HUES64 (cell line): ENCODE measurements around the gene LMCD1. TPM values are rescaled to one million over a fixed set of nuclear protein-coding genes. Genes with fewer than 3 reads are reported as not detected.

Source experiments
- H3K27ac ChIP-seq: 2 replicates; pipeline ENCODE4 v1.7.0; 2013; ENCODE audit warnings: low read depth, low read length, inconsistent platforms
- H3K27me3 ChIP-seq: 2 replicates; pipeline ENCODE4 v1.6.1; 2013; ENCODE audit warnings: mild to moderate bottlenecking, low read length; ENCODE audit not compliant: insufficient read depth
- H3K36me3 ChIP-seq: 2 replicates; pipeline ENCODE4 v1.6.1; 2013; ENCODE audit warnings: mild to moderate bottlenecking, low read length; ENCODE audit not compliant: insufficient read depth
- H3K4me1 ChIP-seq: 2 replicates; pipeline ENCODE4 v1.6.1; 2013; ENCODE audit warnings: mild to moderate bottlenecking, low read length, moderate library complexity; ENCODE audit not compliant: insufficient read depth
- H3K4me3 ChIP-seq: 2 replicates; pipeline ENCODE4 v1.5.1; 2013; ENCODE audit warnings: mild to moderate bottlenecking, low read length, moderate library complexity
- H3K9ac ChIP-seq: 2 replicates; pipeline ENCODE4 v1.6.1; 2013; ENCODE audit warnings: mild to moderate bottlenecking, low read depth, low read length
- H3K9me3 ChIP-seq: 2 replicates; pipeline ENCODE4 v1.6.1; 2013; ENCODE audit warnings: low read depth, low read length; ENCODE audit not compliant: insufficient read depth
- WGBS: fragments of 150-250, 120-280 bp; methylation state at CpG from one replicate; pipeline ENCODE4 v1.1.7; 2013; ENCODE audit warnings: missing lambda C conversion rate; 5-methylcytosine and 5-hydroxymethylcytosine counted together
- polyA plus RNA-seq, 2 experiments: library from polyadenylated mRNA; stranded (reverse); fragments of 50-300 nt; gene quantifications; one replicate each; pipeline ENCODE4 v1.2.3, GENCODE V29; 2013

LMCD1 gene
- 20.9 TPM for polyA plus RNA-seq (2013, experiment 1 of 2)
- 19.7 TPM for polyA plus RNA-seq (2013, experiment 2 of 2)

GRCh38 chr3:8501371-8502131 is at the start of gene LMCD1:
TSS of gene LMCD1 (plus strand) at chr3:8501823. CDS start at chr3:8501939, 116 bp downstream.
- H3K9me3 ChIP-seq: no peaks in the 10 kb centered on the region
- H3K27me3 ChIP-seq: no peaks in the 10 kb centered on the region
- H3K4me3 ChIP-seq: peak within 1 kb of the TSS; percentile 54
- peak within 1 kb of the TSS; percentile 77 for H3K9ac ChIP-seq
- peaks cover 71% of the 10 kb centered on the region for H3K4me1 ChIP-seq
- 0 out of 2 replicates have a peak, but pooled peaks cover 4% of the 10 kb centered on the region for H3K36me3 ChIP-seq
- under 1% methylated on average over 47 of the region's 49 CpGs for WGBS
- H3K27ac ChIP-seq: peak within 1 kb of the TSS; percentile 99

GRCh38 chr3:8452112-8452511 is 49.5 kb upstream of the LMCD1 start:
- Histone ChIP-seq H3K9ac (no peak overlapping the region), H3K9me3 (no peaks in the 10 kb centered on the region), H3K36me3 (no peaks in the 10 kb centered on the region), H3K4me1 (peaks cover 19% of the 10 kb centered on the region), H3K4me3 (no peak overlapping the region), H3K27ac (no peak overlapping the region), H3K27me3 (no peaks in the 10 kb centered on the region)
- WGBS: 95% methylated on average over 4 of the region's 4 CpGs

GRCh38 chr3:8453153-8453552 is 48.5 kb upstream of the LMCD1 start:
- H3K27ac ChIP-seq: no peak overlapping the region
- no peaks in the 10 kb centered on the region for H3K27me3 ChIP-seq
- H3K9ac ChIP-seq: no peak overlapping the region
- WGBS: 91% methylated on average over 5 of the region's 5 CpGs
- H3K4me3 ChIP-seq: no peak overlapping the region
- no peaks in the 10 kb centered on the region for H3K36me3 ChIP-seq
- no peaks in the 10 kb centered on the region for H3K9me3 ChIP-seq
- H3K4me1 ChIP-seq: peaks cover 19% of the 10 kb centered on the region

- H3K36me3 ChIP-seq: no peaks in the 10 kb centered on the region
- no peak overlapping the region for H3K9ac ChIP-seq
- 61% methylated on average over 2 of the region's 5 CpGs for WGBS
- H3K9me3 ChIP-seq: no peaks in the 10 kb centered on the region
- no peak overlapping the region for H3K4me3 ChIP-seq
- no peaks in the 10 kb centered on the region for H3K27me3 ChIP-seq
- peaks cover 19% of the 10 kb centered on the region for H3K4me1 ChIP-seq
- H3K27ac ChIP-seq: peak overlapping the region; percentile 49; the same call in 1 of the 2 replicates
Measured at GRCh38 chr3:8455526-8456411, 45.9 kb upstream of the LMCD1 start.

- peak overlapping the region; percentile 56; the same call in 1 of the 2 replicates for H3K27ac ChIP-seq
- H3K36me3 ChIP-seq: no peaks in the 10 kb centered on the region
- no peak overlapping the region for H3K9ac ChIP-seq
- no peaks in the 10 kb centered on the region for H3K27me3 ChIP-seq
- H3K4me1 ChIP-seq: peaks cover 19% of the 10 kb centered on the region
- no peak overlapping the region for H3K4me3 ChIP-seq
- WGBS: 39% methylated on average over 3 of the region's 3 CpGs
- no peaks in the 10 kb centered on the region for H3K9me3 ChIP-seq
Measured at GRCh38 chr3:8456412-8456811, 45.2 kb upstream of the LMCD1 start.

- no peaks in the 10 kb centered on the region for H3K27me3 ChIP-seq
- peak overlapping the region; percentile 56; the same call in 1 of the 2 replicates for H3K27ac ChIP-seq
- no peak overlapping the region for H3K4me3 ChIP-seq
- H3K9me3 ChIP-seq: no peaks in the 10 kb centered on the region
- no peaks in the 10 kb centered on the region for H3K36me3 ChIP-seq
- WGBS: 91% methylated on average over 1 of the region's 1 CpG
- H3K4me1 ChIP-seq: peaks cover 19% of the 10 kb centered on the region
- no peak overlapping the region for H3K9ac ChIP-seq
Measured at GRCh38 chr3:8457039-8457438, 44.6 kb upstream of the LMCD1 start.

GRCh38 chr3:8458238-8458661 is 43.4 kb upstream of the LMCD1 start:
- Histone ChIP-seq H3K4me3 (no peak overlapping the region), H3K9ac (no peak overlapping the region), H3K9me3 (no peaks in the 10 kb centered on the region), H3K27me3 (no peaks in the 10 kb centered on the region), H3K4me1 (peaks cover 19% of the 10 kb centered on the region), H3K36me3 (no peaks in the 10 kb centered on the region), H3K27ac (no peak overlapping the region)
- WGBS: 94% methylated on average over 1 of the region's 2 CpGs

GRCh38 chr3:8458711-8459110 is 42.9 kb upstream of the LMCD1 start:
- H3K36me3 ChIP-seq: no peaks in the 10 kb centered on the region
- no peak overlapping the region for H3K9ac ChIP-seq
- H3K27me3 ChIP-seq: no peaks in the 10 kb centered on the region
- H3K9me3 ChIP-seq: no peaks in the 10 kb centered on the region
- H3K27ac ChIP-seq: no peak overlapping the region
- WGBS: 89% methylated on average over 6 of the region's 6 CpGs
- H3K4me3 ChIP-seq: no peak overlapping the region
- peaks cover 19% of the 10 kb centered on the region for H3K4me1 ChIP-seq

GRCh38 chr3:8460050-8460708 is 41.4 kb upstream of the LMCD1 start:
- Histone ChIP-seq H3K36me3 (no peaks in the 10 kb centered on the region), H3K4me3 (no peak overlapping the region), H3K9ac (no peak overlapping the region), H3K9me3 (no peaks in the 10 kb centered on the region), H3K27me3 (no peaks in the 10 kb centered on the region), H3K27ac (no peak overlapping the region), H3K4me1 (peaks cover 18% of the 10 kb centered on the region)
- 94% methylated on average over 10 of the region's 10 CpGs for WGBS

- Histone ChIP-seq H3K4me1 (peaks cover 11% of the 10 kb centered on the region), H3K27ac (no peak overlapping the region)
Measured at GRCh38 chr3:8460815-8461456, 40.7 kb upstream of the LMCD1 start.

More at GRCh38 chr3:8460815-8461456, 40.7 kb upstream of the LMCD1 start:
- H3K27me3 ChIP-seq: no peaks in the 10 kb centered on the region
- H3K9me3 ChIP-seq: no peaks in the 10 kb centered on the region
- WGBS: 84% methylated on average over 3 of the region's 3 CpGs
- H3K4me3 ChIP-seq: no peak overlapping the region
- H3K36me3 ChIP-seq: no peaks in the 10 kb centered on the region
- H3K9ac ChIP-seq: no peak overlapping the region
